DMS53 (cell line): ENCODE data around the gene TRIO.

Experiments used
- DNase-seq: peaks from one replicate; lab custom pipeline; 2025; lab: John Stamatoyannopoulos, UW

The TRIO gene

GRCh38 chr5:14247054-14247386 lies 103.9 kb downstream of the TRIO start:
- no peak for DNase-seq

- peak; percentile 61 for DNase-seq
These were observed 106.3 kb downstream of the TRIO start for GRCh38 chr5:14249258-14250082.

DNA sequence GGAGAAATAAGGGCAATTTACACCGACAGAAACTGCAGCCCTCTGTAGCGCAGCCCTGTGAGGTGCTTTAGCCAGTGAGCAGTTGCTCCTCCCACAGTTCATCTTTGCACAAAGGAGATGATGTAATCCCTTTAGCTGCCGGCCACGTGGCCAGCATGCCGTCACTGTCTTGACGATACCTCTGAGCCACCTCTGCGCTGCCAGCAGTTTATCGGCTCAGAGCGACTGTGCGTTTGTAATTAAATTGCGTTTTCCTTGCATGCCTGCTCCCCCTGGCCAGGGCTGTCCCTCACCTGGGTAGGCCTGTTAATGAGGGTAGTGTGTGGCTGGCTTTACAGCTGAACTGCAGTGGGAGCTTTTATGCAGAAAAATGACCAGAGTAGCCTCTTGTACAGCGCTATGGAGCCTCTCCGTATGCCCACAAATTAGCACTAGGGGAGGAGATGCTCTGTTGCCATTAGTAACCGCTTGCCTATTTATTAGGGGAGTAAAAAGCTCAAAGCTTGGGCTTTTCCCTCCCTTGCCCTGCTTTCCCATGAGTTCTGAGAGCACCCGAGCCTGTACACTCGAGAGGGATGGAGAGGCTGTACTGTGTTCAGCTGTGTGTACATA lies 107.0 kb downstream of the TRIO start:
- peak; percentile 98 for DNase-seq

DNA sequence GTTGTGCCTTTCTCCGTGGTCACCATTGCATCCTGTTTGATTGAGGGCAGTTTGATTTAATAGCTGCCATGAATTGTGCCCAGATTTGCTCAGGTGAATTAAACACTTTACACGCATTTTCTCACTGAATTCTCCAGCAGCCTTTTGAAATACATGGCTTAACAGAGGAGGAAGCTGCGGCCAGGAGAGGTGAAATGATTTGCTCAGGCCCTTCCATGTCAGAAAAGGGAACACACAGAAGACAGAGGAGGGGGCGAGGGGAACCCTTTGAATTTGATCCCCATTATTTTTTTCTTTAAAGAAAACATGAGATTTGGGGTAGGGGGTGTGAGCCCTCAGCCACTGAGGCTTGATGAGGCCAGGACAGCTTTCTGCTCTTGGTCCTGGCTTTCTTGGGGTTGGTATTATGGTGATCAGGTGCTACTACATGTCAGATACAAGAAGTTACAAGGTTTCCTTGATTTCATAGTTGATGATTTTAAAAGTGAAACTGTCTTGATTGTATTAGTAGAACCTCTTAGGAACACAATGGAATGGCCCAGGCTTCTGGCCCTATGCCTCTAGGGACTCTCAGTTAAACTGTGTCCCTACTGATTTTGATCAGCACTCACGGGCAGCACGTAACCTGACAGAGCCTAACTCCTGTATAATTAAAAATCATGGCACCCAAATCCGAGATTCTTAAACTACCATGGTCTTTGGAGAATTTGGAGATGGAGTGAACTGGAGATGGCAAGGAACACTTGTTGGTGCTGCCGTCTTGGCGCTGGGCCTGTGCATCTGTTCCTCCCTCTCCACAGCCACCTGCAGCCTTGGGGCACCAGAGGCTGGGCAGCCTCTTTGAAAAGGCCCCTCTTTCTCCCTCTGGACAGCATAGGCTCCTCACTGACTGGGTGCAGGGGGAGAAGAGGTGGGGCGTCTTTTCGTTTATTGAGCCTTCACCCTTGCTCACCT lies 107.9 kb downstream of the TRIO start:
- peak; percentile 38 for DNase-seq

DNA sequence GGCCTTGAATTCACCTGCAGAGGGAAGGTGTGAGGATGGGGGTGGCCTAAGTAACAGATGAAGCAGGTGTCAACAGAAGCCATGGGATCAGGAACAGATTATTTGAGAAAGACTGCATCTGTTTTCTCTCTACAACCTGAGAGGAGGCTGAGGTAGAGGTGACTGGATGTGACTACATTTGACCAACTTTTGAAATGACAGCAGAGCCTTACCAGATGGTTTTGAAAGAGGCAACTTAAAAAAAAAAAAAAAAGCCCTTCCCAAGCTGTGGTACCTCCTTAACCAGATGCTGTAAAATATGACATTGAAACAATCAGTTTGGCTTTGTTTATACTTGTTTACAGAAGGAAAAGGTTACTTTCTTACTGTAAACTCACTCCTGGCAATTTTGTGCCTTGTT lies 108.6 kb downstream of the TRIO start:
- DNase-seq = no peak

DNA sequence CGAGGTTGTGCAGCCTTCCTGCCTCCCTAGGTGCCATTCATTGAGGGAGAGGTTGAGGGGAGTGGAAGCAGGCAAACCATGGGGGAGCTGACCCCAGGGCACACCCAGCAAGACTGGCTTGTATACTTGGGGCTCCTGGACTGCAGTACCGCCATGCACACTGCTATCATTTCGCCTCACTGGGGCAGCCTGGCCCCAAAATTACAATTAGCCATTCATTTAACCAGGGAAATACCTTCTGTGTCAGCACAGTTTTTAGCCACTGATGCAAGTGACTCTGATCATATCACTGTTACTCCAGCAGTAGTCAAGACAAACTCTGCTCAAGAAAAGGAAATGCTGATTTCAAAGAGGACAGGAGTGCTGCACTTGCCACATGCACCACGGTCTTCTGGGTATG lies 109.7 kb downstream of the TRIO start:
- no peak for DNase-seq

DNA sequence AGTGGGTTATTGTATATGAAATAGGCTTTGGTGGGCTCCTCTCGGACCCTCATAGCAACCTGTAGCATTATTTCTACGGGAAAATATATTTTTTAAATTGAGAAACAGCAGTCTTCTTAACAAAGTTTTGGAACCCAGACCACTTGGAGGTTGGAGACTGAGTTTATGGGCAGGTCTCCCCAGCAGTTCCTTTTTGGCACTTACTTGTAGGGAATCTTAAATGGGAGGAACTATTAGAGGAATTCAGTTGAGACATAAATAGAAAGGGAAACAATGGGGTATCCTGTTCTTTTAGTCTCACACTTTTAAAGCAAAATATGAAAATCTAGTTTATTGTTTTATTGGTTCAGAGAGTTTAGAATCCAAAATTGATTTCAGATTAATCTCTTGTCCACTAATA lies 111.5 kb downstream of the TRIO start:
- DNase-seq = no peak

DNA sequence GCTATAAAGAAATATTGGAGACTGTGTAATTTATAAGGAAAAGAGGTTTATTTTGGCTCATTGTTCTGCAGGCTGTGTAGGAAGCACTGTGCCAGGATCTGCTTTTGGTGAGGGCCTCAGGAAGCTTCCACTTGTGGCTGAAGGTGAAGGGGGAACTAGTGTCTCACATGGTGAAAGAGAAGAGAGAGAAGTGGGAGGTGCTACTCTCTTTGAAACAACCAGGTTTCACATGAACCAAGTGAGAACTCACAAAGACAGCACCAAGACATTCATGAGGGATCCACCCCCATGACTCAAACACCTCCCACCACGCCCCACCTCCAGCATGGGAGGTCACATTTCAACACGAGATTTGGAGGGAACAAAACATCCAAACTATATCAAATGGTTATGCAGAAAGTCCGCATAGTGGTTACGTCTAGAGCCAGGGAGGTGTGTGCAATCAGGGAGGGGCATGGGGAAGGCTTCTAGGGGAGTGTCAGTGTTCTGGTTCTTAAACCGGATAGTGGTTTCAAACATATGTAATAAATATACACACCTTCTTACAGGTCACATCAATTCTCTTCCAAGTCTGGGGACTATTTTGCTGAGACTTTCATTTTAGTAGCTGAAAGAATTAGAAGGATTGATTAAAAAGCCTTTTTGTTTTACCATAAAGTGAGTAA lies 113.0 kb downstream of the TRIO start:
- no peak for DNase-seq

GRCh38 chr5:14256756-14257393 lies 113.7 kb downstream of the TRIO start:
- DNase-seq = no peak

- no peak for DNase-seq
These were observed 114.9 kb downstream of the TRIO start for GRCh38 chr5:14257995-14258403.

- no peak for DNase-seq
These were observed 115.7 kb downstream of the TRIO start for GRCh38 chr5:14258840-14259239.

- DNase-seq = no peak
These were observed 117.5 kb downstream of the TRIO start for GRCh38 chr5:14260637-14261036.

DNA sequence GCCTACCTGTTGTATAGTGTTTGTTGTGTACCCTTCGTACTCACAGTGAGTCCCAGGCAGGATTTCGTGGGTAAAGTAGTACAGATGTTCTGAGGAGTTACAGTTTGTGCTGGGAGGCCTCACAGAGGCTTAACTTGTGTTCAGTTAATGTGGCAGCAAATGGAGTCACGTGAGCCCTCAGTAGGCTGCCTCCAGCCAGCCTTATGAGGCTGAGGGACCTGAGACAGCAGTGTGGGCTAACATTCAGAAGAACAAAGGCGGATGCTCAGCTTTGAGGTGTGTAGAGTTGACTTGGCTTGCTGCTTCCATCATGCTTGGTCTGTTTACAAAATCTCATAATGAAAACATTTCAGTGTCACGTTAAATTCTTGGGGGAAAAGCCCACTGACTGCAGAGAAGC lies 118.1 kb downstream of the TRIO start:
- DNase-seq = no peak

DNA sequence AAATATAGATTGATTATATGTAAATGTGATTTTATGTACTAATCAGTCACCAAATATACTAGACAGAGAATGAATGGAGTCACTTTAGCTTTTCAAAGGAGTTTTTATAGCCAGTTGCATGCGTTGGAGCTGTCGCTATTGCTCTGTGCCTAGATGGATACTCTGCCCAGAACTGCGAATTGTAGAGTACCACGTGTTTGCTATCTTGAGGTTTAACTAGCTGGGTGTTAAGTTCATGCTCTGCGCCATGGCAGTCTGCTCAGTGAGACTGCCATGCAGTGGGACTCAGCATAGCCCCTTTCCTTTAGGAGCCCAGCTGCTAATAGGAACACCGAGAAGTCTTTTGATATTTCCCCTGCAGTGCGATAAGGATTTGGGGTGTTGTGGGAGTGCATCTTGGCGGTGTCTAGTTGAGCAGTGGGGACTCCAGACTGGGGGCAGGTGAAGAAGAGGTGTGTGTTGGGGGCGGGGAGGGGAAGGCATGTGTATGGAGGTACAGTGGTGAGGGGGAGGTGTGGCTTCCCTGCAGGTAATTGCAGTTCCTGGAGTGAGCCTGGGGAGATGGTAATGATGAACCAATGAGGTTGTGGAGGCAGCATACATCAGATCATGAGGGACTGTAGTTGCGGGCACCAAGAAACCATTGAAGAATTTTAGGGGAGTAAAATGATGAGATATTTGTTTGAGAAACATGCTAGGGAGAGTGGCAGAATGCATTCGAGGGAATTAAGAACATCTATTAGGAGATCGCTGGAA lies 118.9 kb downstream of the TRIO start:
- DNase-seq = no peak

- DNase-seq = no peak
These were observed 120.0 kb downstream of the TRIO start for GRCh38 chr5:14263113-14263512.

DNA sequence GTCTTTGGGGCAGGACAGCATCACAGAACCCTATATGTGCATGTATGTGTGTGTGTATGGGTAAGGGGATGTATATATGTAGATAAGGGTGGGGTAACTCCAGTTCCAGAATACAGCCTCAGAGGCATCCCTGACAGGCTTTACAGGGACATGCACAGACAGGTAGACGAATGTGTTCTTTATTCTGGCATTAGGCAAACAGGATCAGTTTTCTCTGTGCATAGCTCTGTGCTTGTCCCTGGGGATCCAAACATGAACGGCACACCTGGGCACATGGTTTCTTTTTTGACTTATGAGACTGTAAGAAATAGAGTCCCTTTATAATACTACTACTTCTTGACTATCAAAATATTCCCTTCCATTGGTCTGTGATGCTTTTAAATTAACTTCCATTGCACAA lies 120.6 kb downstream of the TRIO start:
- DNase-seq = peak; percentile 65

DNA sequence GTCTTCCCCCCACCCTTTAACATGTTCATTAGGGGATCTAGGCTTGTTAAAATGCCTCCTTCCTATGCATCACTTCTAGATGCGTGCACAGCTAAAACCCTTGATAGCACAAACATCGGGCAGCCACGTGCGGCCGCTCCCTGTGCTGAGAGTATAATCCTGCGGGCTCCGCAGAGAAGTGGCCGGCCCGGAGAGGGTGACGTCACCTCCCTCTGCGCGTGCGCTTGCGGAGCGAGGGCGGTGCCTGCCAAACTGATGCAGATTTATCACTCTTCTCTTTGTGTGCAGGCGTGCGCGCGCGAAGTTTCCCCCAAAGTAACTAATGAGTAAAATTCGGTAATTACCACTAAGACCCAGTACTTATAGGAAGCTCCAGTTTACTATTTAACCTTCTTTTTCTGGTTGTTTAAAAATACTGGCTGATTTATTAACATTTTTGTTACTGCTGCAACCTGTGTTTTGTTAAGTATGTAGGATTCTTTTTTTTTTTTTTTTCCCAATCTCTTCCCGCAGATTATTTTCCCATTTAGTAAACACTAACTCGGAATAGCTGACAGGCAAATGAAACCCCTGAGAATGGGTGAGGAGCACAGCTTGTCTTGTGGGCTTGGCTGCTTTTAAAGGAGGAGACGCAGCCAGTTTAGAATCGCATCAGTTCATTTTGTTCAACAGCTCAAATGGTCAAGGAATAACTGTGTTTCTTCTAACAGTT lies 121.6 kb downstream of the TRIO start:
- DNase-seq = peak; percentile 99

DNA sequence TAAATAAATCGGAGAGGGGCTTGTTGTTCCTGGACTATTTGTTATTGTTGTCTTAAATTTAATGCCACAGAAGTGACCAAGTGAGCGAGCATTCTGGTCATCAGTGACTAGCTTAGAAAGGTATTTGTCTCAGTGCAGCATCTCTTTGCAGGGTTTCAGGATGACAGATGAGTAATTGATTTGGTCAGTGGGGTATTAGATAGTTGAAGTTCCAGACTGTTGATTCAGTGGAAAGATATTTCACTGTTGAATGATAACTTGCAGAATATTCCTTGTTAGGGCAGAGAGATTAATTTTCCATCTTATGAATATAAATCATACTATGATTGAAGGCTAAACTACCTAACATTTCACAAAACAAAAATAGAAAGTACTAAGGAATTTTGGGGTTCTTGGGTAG lies 122.4 kb downstream of the TRIO start:
- peak; percentile 15 for DNase-seq

DNA sequence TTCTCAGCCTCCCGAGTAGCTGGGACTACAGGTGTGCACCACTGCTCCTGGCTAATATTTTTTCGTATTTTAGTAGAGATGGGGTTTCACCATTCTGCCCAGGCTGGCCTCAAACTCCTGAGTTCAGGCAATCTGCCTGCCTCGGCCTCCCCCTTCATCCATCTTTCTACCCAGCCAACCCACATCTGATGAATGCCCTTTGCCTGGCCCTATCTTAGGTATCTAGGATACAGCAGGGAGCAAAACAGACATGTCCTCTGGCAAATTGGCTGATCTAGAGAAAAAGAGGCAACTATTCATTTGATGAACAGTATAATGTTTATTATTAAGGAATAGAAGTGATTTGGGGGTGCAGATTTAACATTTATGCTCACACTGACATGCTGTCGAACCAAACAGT lies 123.0 kb downstream of the TRIO start:
- no peak for DNase-seq

DNA sequence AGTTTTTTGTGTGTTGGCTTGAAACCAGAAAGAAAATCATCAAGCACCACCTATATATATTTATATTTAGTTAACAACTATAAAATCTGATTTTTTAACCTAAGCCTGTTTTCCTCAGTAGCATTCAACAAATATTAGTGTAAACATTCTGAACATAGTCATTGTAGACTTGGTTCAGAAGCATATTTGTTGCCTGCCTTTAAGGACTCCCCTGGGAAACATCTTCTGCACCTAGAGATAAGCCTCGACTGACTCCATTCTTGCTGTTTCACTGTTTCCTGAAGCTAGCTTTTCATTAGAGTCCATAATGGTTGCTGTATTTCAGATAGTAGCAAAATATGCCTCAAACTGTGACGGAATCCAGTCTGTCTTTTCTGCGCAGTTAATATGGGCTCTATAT lies 123.5 kb downstream of the TRIO start:
- no peak for DNase-seq
